Stomach (tissue), 4 donors: ENCODE data around the gene DHFR2.

Experiments used
- EP300 ChIP-seq: sonication (generic); formaldehyde crosslinking; IDR thresholded peaks from one replicate; pipeline ENCODE4 v1.6.1; 2017; ENCODE audit warnings: antibody characterized with exemption
- POLR2A ChIP-seq, 4 donors: fragments of 450-650 bp; IDR thresholded peaks; one replicate each; pipeline ENCODE4 v1.6.1; 2016; ENCODE audit warnings: antibody characterized with exemption in 4 of 4, control low read depth in 2 of 4, mild to moderate bottlenecking in 1 of 4, moderate library complexity in 1 of 4
- TF ChIP-seq, protein P1 (sequence below), 7 experiments: fragments of 450-650 bp in 4 of 7; fragments of 200-600 bp in 3 of 7; sonication (generic) in 3 of 7; IDR thresholded peaks; one replicate each; pipeline ENCODE4 v1.5.1; 2016 to 2019; ENCODE audit warnings: antibody characterized with exemption in 7 of 7, control low read depth in 2 of 7, mild to moderate bottlenecking in 1 of 7

DNA sequence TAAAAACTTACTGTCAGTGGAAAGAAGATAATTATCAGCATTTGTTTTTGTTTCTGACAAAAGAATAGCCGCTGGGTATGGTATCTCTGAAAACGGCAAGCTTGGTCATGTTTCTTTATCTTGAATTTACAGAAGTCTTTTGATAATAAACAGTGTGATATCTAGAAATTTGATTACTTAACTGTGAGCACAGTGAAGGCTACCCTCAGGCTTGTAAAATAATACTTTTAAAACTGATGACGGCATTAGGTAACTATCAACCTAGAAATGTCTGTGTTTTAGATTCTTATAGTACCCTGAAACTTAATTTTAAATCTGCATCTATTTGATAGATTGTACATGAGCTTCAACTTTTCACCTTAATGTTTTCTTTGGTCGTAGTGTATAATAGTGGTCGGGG, 43.6 kb upstream of the DHFR2 start:
- no peak for TF ChIP-seq EP300
- TF ChIP-seq POLR2A (IDR thresholded peaks at IDR 0.05), result no peak
- TF ChIP-seq, protein P1, sequence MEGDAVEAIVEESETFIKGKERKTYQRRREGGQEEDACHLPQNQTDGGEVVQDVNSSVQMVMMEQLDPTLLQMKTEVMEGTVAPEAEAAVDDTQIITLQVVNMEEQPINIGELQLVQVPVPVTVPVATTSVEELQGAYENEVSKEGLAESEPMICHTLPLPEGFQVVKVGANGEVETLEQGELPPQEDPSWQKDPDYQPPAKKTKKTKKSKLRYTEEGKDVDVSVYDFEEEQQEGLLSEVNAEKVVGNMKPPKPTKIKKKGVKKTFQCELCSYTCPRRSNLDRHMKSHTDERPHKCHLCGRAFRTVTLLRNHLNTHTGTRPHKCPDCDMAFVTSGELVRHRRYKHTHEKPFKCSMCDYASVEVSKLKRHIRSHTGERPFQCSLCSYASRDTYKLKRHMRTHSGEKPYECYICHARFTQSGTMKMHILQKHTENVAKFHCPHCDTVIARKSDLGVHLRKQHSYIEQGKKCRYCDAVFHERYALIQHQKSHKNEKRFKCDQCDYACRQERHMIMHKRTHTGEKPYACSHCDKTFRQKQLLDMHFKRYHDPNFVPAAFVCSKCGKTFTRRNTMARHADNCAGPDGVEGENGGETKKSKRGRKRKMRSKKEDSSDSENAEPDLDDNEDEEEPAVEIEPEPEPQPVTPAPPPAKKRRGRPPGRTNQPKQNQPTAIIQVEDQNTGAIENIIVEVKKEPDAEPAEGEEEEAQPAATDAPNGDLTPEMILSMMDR (IDR thresholded peaks at IDR 0.05), result no peak
